ENCODE data around the gene A1BG.

- TF ChIP-seq CTCF (IDR thresholded peaks at IDR 0.05; ENCODE audit: low read depth, low read length): no peak
- TF ChIP-seq EZH2phosphoT487 (IDR thresholded peaks at IDR 0.05; ENCODE audit: low read depth): no peak
Measured at GRCh38 chr19:58398545-58398944, 45.3 kb upstream of the A1BG start.

Data from OCI-LY3 (cell line).